ENCODE data around the gene MTCP1. TPM values are rescaled to one million over a fixed set of nuclear protein-coding genes. Genes with fewer than 3 reads are reported as not detected.

The MTCP1 gene
- total RNA-seq, 1 donor from 2014 or later, result 19.5 TPM

GRCh38 chrX:155028129-155028528 lies 42.8 kb downstream of the MTCP1 start:
- Mint-ChIP-seq H3K9me3 (no peaks in the 10 kb centered on the region), H3K27ac (no peak overlapping the region), H3K36me3 (ENCODE audit: low read depth) (no peaks in the 10 kb centered on the region), H3K27me3 (no peaks in the 10 kb centered on the region), H3K4me3 (peak overlapping the region; percentile 87), H3K4me1 (peaks cover 21% of the 10 kb centered on the region)
- no peak for TF ChIP-seq CTCF (IDR thresholded peaks at IDR 0.05)
- ATAC-seq (ENCODE audit: low read depth), result no peak
- DNase-seq, result no peak
- ChIA-PET POLR2A (interaction anchor here (2.0 kb wide), 1 partner anchor 9 kb away, joined by 5 read pairs; no protein-coding TSS in a partner anchor), CTCF (no interaction called here)
- intact Hi-C loops (cut with micrococcal nuclease), result loop anchor here (5.0 kb wide), 2 partner anchors 201 to 234 kb away; partner anchors contain the start of gene RAB39B

- ATAC-seq (ENCODE audit: low read depth) (no peak), DNase-seq (no peak)
- Mint-ChIP-seq H3K27me3 (no peaks in the 10 kb centered on the region), H3K4me3 (peak overlapping the region; percentile 87), H3K4me1 (peaks cover 21% of the 10 kb centered on the region), H3K27ac (peak overlapping the region; percentile 93), H3K36me3 (ENCODE audit: low read depth) (no peaks in the 10 kb centered on the region), H3K9me3 (no peaks in the 10 kb centered on the region)
- POLR2A ChIA-PET, result interaction anchor here (1.4 to 2.0 kb wide), 6 partner anchors 9 to 188 kb away, joined by 3 to 14 read pairs (median 6); partner anchors contain the start of genes BRCC3 and VBP1
- no peak for TF ChIP-seq CTCF (IDR thresholded peaks at IDR 0.05)
- CTCF ChIA-PET, result interaction anchor here (1.2 to 1.4 kb wide), 3 partner anchors 28 to 43 kb away, joined by 3 to 6 read pairs (median 4); no protein-coding TSS in a partner anchor
- intact Hi-C loops (cut with micrococcal nuclease), result loop anchor here (1.0 to 5.0 kb wide), 4 partner anchors 44 to 235 kb away; partner anchors contain the start of genes BRCC3, CMC4, MTCP1 and RAB39B
Observed at GRCh38 chrX:155027509-155028066, 43.3 kb downstream of the MTCP1 start.

DNA sequence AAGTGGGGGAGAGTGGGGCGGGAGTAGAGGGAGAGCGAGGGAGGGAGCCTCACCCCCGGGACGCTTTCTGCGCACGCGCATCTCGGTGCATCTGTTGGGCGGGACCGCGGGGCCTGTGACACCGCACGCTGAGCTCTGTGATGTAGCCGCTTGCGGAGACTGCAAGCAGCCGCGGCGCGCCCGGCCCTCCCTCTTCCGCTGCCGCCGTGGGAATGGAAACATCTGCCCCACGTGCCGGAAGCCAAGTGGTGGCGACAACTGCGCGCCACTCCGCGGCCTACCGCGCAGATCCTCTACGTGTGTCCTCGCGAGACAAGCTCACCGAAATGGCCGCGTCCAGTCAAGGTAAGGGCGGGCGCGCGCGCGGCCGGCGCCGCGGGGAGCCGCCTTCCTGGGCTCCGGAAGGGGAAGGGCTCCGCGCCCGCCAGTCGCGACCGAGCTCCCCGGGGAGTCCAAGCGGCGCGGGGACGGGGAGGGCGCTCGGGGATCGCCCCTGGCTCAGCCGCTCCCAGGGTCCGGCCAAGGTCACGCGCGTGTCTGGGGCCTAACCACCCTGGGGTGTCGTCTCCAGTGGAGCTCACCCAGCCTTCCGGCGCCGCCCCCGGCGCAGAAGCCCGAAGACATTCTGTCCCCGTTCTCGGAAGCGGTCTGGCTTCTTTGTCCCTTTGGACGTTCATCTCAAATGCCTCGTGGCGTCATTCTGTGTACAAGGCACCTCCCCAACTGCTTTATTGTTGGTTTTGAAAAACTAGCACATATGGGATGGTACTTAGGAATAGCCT lies 44.0 kb downstream of the MTCP1 start, which contains the start of gene FUNDC2:
FUNDC2 (plus strand) TSS at position 118 of the 782 bp plus-strand sequence; CDS start at position 213, 95 bp downstream.
- intact Hi-C loops (cut with micrococcal nuclease), result loop anchor here (1.0 to 5.0 kb wide), 6 partner anchors 44 to 854 kb away; partner anchors contain the start of genes BRCC3, CMC4, MTCP1 and RAB39B
- ChIA-PET CTCF (interaction anchor here (1.2 to 1.4 kb wide), 3 partner anchors 29 to 43 kb away, joined by 3 to 6 read pairs (median 4); no protein-coding TSS in a partner anchor), POLR2A (interaction anchor here (1.0 to 2.0 kb wide), 7 partner anchors 10 to 189 kb away, joined by 3 to 14 read pairs (median 5); partner anchors contain the start of genes BRCC3 and VBP1)
- peaks cover 21% of the 10 kb centered on the region for H3K4me1 Mint-ChIP-seq
- no peak for TF ChIP-seq CTCF (IDR thresholded peaks at IDR 0.05)
- peak within 1 kb of the TSS; percentile 93 for H3K27ac Mint-ChIP-seq
- no peaks in the 10 kb centered on the region for H3K27me3 Mint-ChIP-seq
- H3K36me3 Mint-ChIP-seq (ENCODE audit: low read depth), result no peaks in the 10 kb centered on the region
- ATAC-seq (ENCODE audit: low read depth) (peak; percentile 86), DNase-seq (peak; percentile 83)
- no peaks in the 10 kb centered on the region for H3K9me3 Mint-ChIP-seq
- H3K4me3 Mint-ChIP-seq, result peak within 1 kb of the TSS; percentile 87

GRCh38 chrX:155026420-155026726 lies 44.6 kb downstream of the MTCP1 start:
- H3K27ac Mint-ChIP-seq, result peak overlapping the region; percentile 87
- peaks cover 21% of the 10 kb centered on the region for H3K4me1 Mint-ChIP-seq
- no peaks in the 10 kb centered on the region for H3K9me3 Mint-ChIP-seq
- no peak for DNase-seq
- no peak for ATAC-seq (ENCODE audit: low read depth)
- CTCF ChIA-PET, result interaction anchor here (1.2 to 1.4 kb wide), 3 partner anchors 30 to 44 kb away, joined by 3 to 6 read pairs (median 4); no protein-coding TSS in a partner anchor
- intact Hi-C loops (cut with micrococcal nuclease), result loop anchor here (1.0 to 5.0 kb wide), 4 partner anchors 190 to 855 kb away; partner anchors contain the start of genes RAB39B, VAMP7 and VBP1
- no peak for TF ChIP-seq CTCF (IDR thresholded peaks at IDR 0.05)
- no peaks in the 10 kb centered on the region for H3K27me3 Mint-ChIP-seq
- POLR2A ChIA-PET, result interaction anchor here (1.0 to 2.0 kb wide), 7 partner anchors 10 to 190 kb away, joined by 3 to 14 read pairs (median 5); partner anchors contain the start of genes BRCC3 and VBP1
- peak overlapping the region; percentile 84 for H3K4me3 Mint-ChIP-seq
- no peaks in the 10 kb centered on the region for H3K36me3 Mint-ChIP-seq (ENCODE audit: low read depth)

Data from activated B cell treated with CpG ODN at 0.5 μM for 24 hours (primary cell).